ENCODE results near the gene PTDSS2. TPM values are rescaled to one million over a fixed set of nuclear protein-coding genes. Genes with fewer than 3 reads are reported as not detected.

Gene PTDSS2
- total and polyA plus RNA-seq, 7 donors, result 4.8 to 76.2 (median 30.1) TPM

DNA sequence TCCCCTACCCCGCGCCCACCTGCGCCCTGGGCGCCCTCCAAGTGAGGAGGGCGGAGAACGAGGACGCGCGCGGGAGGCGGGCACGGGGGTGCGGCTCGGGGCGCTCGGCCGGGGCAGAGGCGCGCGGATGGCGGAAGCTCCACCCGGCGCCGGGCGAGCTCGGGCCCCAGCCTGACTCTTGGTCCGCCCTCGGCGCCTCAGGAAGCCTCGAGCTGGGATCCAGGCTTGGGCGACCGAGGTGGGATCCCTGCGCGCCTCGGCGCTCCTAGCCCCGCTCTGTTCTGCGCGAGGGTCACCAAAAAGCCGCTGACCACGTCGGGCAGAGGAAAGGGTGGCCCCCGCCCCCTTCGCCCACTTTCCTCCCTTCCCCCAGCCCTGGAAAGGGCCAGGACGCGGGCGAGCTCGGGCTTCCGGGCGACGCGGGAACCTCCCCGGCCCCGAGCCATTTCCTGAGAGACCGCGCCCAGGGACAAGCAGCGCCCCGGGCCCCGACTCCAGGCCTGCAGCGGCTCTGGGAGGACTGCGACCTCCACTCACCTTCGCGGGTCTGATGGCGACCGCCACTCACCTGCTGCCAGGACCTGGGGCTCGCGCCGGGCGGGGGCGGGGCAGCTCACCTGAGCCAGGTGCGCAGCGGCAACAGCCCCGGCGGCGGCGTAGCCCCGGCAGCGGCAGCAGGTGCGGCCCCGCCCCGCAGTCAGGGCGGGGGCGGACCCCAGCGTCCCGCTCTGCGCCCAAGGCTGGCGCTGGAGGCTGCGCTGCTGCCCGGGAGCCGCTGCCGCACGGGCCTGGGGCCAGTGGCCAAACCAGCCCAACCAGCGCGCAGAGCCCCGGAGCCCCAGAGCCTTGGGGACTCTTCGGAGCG is 33.1 kb upstream of the PTDSS2 start:
- peak overlapping the region in 3 of 4 donors; percentile 39 to 48 (median 45) for H3K4me3 ChIP-seq
- TF ChIP-seq EP300 (IDR thresholded peaks at IDR 0.05) (no peak), POLR2A (IDR thresholded peaks at IDR 0.05) (no peak), POLR2AphosphoS5 (IDR thresholded peaks at IDR 0.05) (peak in 1 of 4 donors; percentile 17)
- no peak for DNase-seq
- intact Hi-C loops (cut with DNase I), result no loop called here
- peaks cover 0 to 15% (median 11%) of the 10 kb centered on the region in 4 donors for H3K4me1 ChIP-seq
- H3K27ac ChIP-seq, result peak overlapping the region; percentile 57 to 76 (median 66)
- peaks cover 25 to 70% (median 64%) of the 10 kb centered on the region in 3 donors for H3K27me3 ChIP-seq
- H3K9me3 ChIP-seq, result no peaks in the 10 kb centered on the region
- H3K36me3 ChIP-seq, result no peaks in the 10 kb centered on the region
- WGBS, 2 donors, result 1 to 2% methylated on average over 97 of the region's 97 CpGs

DNA sequence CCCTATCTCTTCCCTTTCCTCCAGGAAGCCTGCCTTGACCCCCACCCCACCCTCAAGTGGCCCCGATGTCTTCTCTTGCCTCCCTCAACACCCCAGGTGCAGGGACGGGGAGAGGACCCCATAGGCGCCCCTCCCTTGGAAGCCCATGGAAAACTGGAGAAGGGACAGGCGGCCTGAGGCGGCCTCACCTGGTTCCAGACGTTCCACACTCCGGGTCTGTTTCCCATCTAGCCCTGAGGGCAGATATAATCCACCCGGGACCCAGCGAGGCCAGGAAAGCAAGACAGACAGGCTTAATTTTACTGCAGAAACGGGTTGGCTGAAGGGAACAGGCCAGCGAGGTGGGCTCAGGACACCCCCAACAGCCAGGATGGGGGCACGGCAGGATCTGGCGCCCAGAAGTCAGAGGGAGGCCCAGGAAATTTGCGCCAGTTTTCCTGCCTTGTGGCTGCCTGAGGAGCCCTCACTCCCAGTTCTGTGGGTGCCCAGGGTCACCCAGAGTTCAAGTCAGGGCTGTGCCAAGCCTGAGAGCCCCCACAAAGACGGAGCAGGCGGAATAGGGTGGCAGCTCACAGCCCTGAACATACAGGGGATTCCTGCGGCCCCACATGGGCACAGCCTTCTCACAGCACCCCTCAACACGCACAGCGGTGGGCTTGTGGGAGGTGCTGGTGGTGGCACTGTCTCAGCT is 32.3 kb upstream of the PTDSS2 start:
- H3K4me1 ChIP-seq, result peaks cover 0 to 15% (median 11%) of the 10 kb centered on the region in 4 donors
- H3K27me3 ChIP-seq, result peaks cover 25 to 70% (median 64%) of the 10 kb centered on the region in 3 donors
- H3K4me3 ChIP-seq, result peak overlapping the region in 3 of 4 donors; percentile 39 to 48 (median 45)
- whole genome bisulfite sequencing, 2 donors, result 52 to 72% methylated on average over 19 of the region's 19 CpGs
- no peaks in the 10 kb centered on the region for H3K36me3 ChIP-seq
- H3K9me3 ChIP-seq, result no peaks in the 10 kb centered on the region
- intact Hi-C loops (cut with DNase I), result no loop called here
- no peak for TF ChIP-seq POLR2A (IDR thresholded peaks at IDR 0.05)
- TF ChIP-seq POLR2AphosphoS5 (IDR thresholded peaks at IDR 0.05), result no peak
- no peak for TF ChIP-seq EP300 (IDR thresholded peaks at IDR 0.05)
- TF ChIP-seq, protein P1, sequence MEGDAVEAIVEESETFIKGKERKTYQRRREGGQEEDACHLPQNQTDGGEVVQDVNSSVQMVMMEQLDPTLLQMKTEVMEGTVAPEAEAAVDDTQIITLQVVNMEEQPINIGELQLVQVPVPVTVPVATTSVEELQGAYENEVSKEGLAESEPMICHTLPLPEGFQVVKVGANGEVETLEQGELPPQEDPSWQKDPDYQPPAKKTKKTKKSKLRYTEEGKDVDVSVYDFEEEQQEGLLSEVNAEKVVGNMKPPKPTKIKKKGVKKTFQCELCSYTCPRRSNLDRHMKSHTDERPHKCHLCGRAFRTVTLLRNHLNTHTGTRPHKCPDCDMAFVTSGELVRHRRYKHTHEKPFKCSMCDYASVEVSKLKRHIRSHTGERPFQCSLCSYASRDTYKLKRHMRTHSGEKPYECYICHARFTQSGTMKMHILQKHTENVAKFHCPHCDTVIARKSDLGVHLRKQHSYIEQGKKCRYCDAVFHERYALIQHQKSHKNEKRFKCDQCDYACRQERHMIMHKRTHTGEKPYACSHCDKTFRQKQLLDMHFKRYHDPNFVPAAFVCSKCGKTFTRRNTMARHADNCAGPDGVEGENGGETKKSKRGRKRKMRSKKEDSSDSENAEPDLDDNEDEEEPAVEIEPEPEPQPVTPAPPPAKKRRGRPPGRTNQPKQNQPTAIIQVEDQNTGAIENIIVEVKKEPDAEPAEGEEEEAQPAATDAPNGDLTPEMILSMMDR (IDR thresholded peaks at IDR 0.05), result no peak
- no peak for DNase-seq
- peak overlapping the region in 1 of 4 donors; percentile 67 for H3K27ac ChIP-seq

DNA sequence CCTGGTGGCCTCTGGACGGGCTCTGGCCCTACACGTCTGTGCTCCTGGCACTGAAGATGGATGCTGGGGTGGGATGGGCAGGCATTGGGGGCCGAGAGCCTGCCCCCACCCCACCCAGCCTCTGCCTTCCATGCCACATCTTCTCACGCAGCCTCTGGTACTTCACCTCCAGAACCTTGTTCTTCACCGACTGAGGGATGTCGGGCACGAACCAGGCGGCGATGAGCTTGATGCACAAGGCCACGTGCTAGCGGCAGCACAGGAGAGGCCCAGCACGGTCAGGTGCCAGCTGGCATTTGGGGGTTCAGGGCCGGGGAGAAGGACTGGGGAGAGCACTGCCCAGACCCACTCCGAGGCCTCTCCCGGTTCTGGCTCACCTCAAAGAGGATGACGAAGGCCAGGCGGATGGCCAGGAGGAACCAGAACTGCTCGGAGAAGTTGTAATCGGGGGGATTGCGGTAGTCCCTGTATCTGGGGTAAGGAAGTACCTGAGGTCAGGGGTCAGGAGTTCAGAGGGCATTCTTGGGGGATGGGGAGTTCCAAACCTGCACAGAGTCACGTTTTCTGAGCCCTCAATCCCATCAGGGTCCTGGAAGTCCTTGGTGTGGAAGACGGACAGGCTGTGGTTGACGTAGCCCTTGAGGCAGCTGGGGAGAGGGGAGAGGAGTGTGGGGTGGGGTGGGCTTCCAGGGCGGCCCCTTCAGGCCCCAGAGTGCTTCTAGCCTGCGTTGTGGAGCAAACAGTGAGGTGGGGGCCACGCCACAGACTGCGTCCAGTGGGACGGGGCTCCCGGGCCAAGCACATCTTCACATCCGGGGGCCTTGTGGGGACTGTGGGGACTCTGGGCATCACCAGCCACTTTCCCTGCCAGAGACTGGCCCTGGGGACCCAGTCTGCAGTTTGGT is 31.5 kb upstream of the PTDSS2 start:
- no peak for DNase-seq
- intact Hi-C loops (cut with DNase I), result no loop called here
- Histone ChIP-seq H3K4me3 (no peak overlapping the region), H3K9me3 (no peaks in the 10 kb centered on the region), H3K27ac (no peak overlapping the region), H3K4me1 (peaks cover 0 to 15% (median 11%) of the 10 kb centered on the region in 4 donors), H3K27me3 (peaks cover 25 to 78% (median 70%) of the 10 kb centered on the region in 3 donors), H3K36me3 (no peaks in the 10 kb centered on the region)
- 93 to 94% methylated on average over 30 of the region's 30 CpGs for WGBS, 2 donors
- TF ChIP-seq, protein P1 (IDR thresholded peaks at IDR 0.05), result no peak
- TF ChIP-seq POLR2AphosphoS5 (IDR thresholded peaks at IDR 0.05), result no peak
- no peak for TF ChIP-seq EP300 (IDR thresholded peaks at IDR 0.05)
- TF ChIP-seq POLR2A (IDR thresholded peaks at IDR 0.05), result no peak

DNA sequence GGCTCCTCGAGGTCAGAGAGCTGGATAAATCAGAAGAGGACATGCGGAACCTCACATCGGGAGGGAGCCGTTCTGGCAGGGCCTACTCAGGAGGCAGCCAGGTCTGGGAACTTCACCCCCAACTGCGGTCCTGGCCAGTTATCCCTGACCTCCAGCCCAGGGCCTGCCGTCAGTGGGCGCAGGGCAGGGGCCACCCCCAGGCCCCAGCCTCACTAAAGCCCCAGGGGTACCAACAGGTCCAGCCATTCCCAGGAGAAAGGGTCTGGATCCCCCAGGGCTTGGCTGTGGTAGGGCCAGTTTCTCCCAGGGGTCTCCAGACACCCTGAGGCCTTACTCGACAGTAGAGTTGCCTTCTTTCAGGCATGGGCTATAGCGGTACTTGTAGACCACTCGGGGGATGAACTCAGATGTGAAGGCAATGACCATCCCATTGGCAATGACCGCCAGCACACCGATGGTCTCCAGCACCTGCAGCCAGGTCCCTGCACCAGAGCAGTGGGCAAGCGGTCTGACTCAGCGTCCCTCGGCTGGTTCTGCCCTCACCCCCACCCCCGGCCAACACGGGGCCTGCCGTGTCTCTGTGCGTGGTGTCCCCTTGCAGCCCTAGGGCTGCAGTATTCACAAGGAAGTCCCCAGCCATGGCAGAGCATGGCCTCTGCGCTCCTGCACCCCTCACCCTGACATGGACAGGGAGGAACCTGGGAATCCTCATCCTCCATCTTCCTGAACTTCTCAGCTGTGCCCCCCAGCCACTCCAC is 30.7 kb upstream of the PTDSS2 start:
- intact Hi-C loops (cut with DNase I), result no loop called here
- peaks cover 0 to 15% (median 11%) of the 10 kb centered on the region in 4 donors for H3K4me1 ChIP-seq
- no peaks in the 10 kb centered on the region for H3K9me3 ChIP-seq
- no peak for TF ChIP-seq POLR2AphosphoS5 (IDR thresholded peaks at IDR 0.05)
- no peak for TF ChIP-seq EP300 (IDR thresholded peaks at IDR 0.05)
- TF ChIP-seq, protein P1 (IDR thresholded peaks at IDR 0.05), result no peak
- WGBS, 2 donors, result 91 to 93% methylated on average over 20 of the region's 20 CpGs
- H3K27ac ChIP-seq, result no peak overlapping the region
- H3K36me3 ChIP-seq, result no peaks in the 10 kb centered on the region
- no peak overlapping the region for H3K4me3 ChIP-seq
- DNase-seq, result no peak
- peaks cover 25 to 83% (median 73%) of the 10 kb centered on the region in 3 donors for H3K27me3 ChIP-seq
